MM.1S (cell line): Measurements from ENCODE around the gene TPCN1.

Source experiments
- DNase-seq: peaks from one replicate; pipeline ENCODE4 v3.0.0-alpha.2; 2015
- H2AFZ ChIP-seq: fragments of 300-600 bp; sonication (generic); 2 replicates; pipeline ENCODE4 v1.6.0; 2016; ENCODE audit warnings: antibody characterized with exemption, low read length
- H3F3A ChIP-seq: fragments of 300-600 bp; sonication (generic); 2 replicates; pipeline ENCODE4 v1.6.1; 2016; ENCODE audit warnings: mild to moderate bottlenecking, antibody characterized with exemption, low read length, moderate library complexity, mixed read lengths; ENCODE audit not compliant: insufficient read depth
- H3K27ac ChIP-seq: fragments of 300-600 bp; sonication (generic); 2 replicates; pipeline ENCODE4 v1.5.1; 2016; ENCODE audit warnings: mild to moderate bottlenecking, low read length
- H3K27me3 ChIP-seq: fragments of 300-600 bp; sonication (generic); replicated peaks from 2 replicates; pipeline ENCODE4 v1.6.0; 2016; ENCODE audit warnings: low read length; ENCODE audit not compliant: insufficient read depth
- H3K36me3 ChIP-seq: fragments of 300-600 bp; sonication (generic); replicated peaks from 2 replicates; pipeline ENCODE4 v1.6.1; 2016; ENCODE audit warnings: mild to moderate bottlenecking, low read length, mixed read lengths; ENCODE audit not compliant: insufficient read depth
- H3K4me1 ChIP-seq: fragments of 300-600 bp; sonication (generic); 2 replicates; pipeline ENCODE4 v1.6.1; 2016; ENCODE audit warnings: low read length, mixed read lengths
- H3K4me2 ChIP-seq: fragments of 300-600 bp; sonication (generic); 2 replicates; pipeline ENCODE4 v1.6.0; 2016; ENCODE audit warnings: low read depth, low read length
- H3K4me3 ChIP-seq: fragments of 300-600 bp; sonication (generic); 2 replicates; pipeline ENCODE4 v1.5.1; 2016; ENCODE audit warnings: low read length, mixed read lengths
- H3K79me2 ChIP-seq: fragments of 300-600 bp; sonication (generic); 2 replicates; pipeline ENCODE4 v1.6.1; 2016; ENCODE audit warnings: mixed run types, low read length, mixed read lengths
- H3K9ac ChIP-seq: fragments of 300-600 bp; sonication (generic); 2 replicates; pipeline ENCODE4 v1.6.1; 2016; ENCODE audit warnings: low read length, mixed read lengths
- H3K9me2 ChIP-seq: fragments of 300-600 bp; sonication (generic); replicated peaks from 2 replicates; pipeline ENCODE4 v1.6.1; 2016; ENCODE audit warnings: mild to moderate bottlenecking, low read length, mixed read lengths; ENCODE audit not compliant: insufficient read depth
- H3K9me3 ChIP-seq: fragments of 300-600 bp; sonication (generic); replicated peaks from 2 replicates; pipeline ENCODE4 v1.6.1; 2016; ENCODE audit warnings: mild to moderate bottlenecking, low read length, mixed read lengths; ENCODE audit not compliant: insufficient read depth
- H4K20me1 ChIP-seq: fragments of 300-600 bp; sonication (generic); 2 replicates; pipeline ENCODE4 v1.6.1; 2016; ENCODE audit warnings: mild to moderate bottlenecking, low read length, moderate library complexity, mixed read lengths; ENCODE audit not compliant: insufficient read depth
- EZH2 ChIP-seq: fragments of 300-600 bp; sonication (generic); optimal IDR thresholded peaks from 2 replicates; pipeline ENCODE3; 2017; ENCODE audit warnings: low read depth, mild to moderate bottlenecking, antibody characterized with exemption, low read length, mixed read lengths
- EZH2phosphoT487 ChIP-seq: fragments of 300-600 bp; sonication (generic); IDR thresholded peaks from 2 replicates; pipeline ENCODE4 v1.6.1; 2018; ENCODE audit warnings: antibody characterized with exemption, low read length
- TF ChIP-seq, protein P1 (sequence below): fragments of 300-600 bp; sonication (generic); IDR thresholded peaks from 2 replicates; pipeline ENCODE4 v1.5.1; 2016; ENCODE audit warnings: antibody characterized with exemption, low read length, mixed read lengths

The TPCN1 gene

DNA sequence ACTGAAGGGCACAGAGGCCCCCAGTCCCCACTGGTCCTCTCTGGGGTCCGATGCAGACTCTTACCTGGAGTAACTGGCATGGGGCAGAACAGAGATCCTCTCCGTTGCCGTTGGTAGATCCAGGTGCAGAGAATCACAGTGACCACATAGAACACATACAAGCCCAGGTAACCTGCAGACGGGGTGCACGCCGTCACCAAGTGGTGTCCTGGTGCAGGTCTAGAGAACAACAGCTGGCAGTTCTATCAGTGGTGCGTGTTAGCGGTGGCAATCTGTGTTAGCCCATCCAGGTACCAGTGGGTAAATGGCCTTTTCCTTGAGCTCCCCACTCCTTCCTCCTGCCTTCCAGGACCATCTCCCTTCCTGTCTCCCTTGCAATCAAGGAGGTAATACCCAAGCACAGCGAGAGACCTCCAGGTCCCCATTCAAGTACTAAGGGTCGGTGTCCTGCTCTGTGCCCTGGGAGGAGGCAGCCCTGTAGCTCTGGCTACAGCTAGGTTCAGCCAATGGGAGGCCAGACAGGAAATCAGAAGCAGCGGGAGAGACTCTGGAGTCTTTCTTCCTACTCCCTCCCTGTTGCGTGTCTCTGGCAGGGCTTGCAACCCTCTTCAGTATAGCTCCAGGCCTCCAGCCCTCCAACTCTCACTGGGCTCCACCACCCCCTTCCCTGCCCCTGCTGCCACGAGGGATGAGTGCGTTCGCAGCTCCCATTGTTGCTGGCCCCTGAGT, 97.8 kb downstream of the TPCN1 start:
- no peaks in the 10 kb centered on the region for H3K9me3 ChIP-seq
- no peak overlapping the region for H3K4me3 ChIP-seq
- no peaks in the 10 kb centered on the region for H3K4me1 ChIP-seq
- no peak overlapping the region for H3K4me2 ChIP-seq
- TF ChIP-seq, protein P1, sequence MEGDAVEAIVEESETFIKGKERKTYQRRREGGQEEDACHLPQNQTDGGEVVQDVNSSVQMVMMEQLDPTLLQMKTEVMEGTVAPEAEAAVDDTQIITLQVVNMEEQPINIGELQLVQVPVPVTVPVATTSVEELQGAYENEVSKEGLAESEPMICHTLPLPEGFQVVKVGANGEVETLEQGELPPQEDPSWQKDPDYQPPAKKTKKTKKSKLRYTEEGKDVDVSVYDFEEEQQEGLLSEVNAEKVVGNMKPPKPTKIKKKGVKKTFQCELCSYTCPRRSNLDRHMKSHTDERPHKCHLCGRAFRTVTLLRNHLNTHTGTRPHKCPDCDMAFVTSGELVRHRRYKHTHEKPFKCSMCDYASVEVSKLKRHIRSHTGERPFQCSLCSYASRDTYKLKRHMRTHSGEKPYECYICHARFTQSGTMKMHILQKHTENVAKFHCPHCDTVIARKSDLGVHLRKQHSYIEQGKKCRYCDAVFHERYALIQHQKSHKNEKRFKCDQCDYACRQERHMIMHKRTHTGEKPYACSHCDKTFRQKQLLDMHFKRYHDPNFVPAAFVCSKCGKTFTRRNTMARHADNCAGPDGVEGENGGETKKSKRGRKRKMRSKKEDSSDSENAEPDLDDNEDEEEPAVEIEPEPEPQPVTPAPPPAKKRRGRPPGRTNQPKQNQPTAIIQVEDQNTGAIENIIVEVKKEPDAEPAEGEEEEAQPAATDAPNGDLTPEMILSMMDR: no peak
- no peak for TF ChIP-seq EZH2
- TF ChIP-seq EZH2phosphoT487: no peak
- H2AFZ ChIP-seq: no peak overlapping the region
- H3K9me2 ChIP-seq: no peaks in the 10 kb centered on the region
- H3K27me3 ChIP-seq: no peaks in the 10 kb centered on the region
- no peak overlapping the region for H3K9ac ChIP-seq
- no peaks in the 10 kb centered on the region for H3K79me2 ChIP-seq
- no peaks in the 10 kb centered on the region for H4K20me1 ChIP-seq
- no peaks in the 10 kb centered on the region for H3K36me3 ChIP-seq
- DNase-seq: no peak
- H3F3A ChIP-seq: no peaks in the 10 kb centered on the region
- H3K27ac ChIP-seq: no peak overlapping the region

DNA sequence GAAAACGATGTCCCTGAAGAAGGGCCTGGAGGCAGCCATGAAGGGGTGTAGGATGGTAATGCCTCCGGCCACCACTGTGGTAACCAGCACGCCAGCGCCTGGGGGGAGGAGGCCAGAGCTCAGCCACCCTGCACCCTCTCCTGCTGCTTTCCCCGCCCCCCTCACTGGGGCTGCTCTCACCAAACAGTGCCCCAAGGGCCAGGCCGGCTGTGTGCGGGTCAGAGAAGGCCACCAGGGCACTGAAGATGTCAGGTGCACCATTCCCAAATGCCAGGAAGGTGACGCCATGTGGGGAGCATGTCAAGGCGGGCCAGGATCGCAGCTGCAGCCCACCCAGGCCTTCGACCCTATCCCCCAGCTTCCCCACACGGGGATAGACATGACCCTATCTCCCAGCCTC, 99.1 kb downstream of the TPCN1 start:
- no peak overlapping the region for H3K27ac ChIP-seq
- H3K4me2 ChIP-seq: no peak overlapping the region
- H3K27me3 ChIP-seq: no peaks in the 10 kb centered on the region
- H3K9me2 ChIP-seq: no peaks in the 10 kb centered on the region
- H3K9ac ChIP-seq: no peak overlapping the region
- no peaks in the 10 kb centered on the region for H3K36me3 ChIP-seq
- H4K20me1 ChIP-seq: no peaks in the 10 kb centered on the region
- H3F3A ChIP-seq: no peaks in the 10 kb centered on the region
- H2AFZ ChIP-seq: no peak overlapping the region
- no peaks in the 10 kb centered on the region for H3K9me3 ChIP-seq
- no peak for DNase-seq
- no peaks in the 10 kb centered on the region for H3K79me2 ChIP-seq
- no peaks in the 10 kb centered on the region for H3K4me1 ChIP-seq
- TF ChIP-seq, protein P1: no peak
- TF ChIP-seq EZH2phosphoT487: no peak
- TF ChIP-seq EZH2: no peak
- no peak overlapping the region for H3K4me3 ChIP-seq

DNA sequence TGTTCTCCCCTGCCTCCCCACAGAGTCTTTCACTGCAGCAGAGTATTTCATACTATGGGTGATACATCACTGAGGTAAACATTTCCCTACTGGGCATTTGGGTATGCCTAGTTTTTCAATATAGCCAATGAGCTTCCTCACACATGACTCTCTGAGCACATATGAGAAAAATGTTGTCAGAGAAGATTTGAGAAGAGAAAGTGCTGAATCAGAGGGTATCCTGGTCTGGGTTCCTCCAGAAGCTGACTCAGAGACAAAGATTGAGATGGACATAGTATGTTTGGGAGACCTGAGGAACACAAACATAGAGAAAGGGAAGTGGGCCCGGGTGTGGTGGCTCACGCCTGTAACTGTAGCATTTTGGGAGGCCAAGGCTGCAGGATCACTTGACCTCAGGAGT, 101.1 kb downstream of the TPCN1 start:
- Histone ChIP-seq H3K36me3 (no peaks in the 10 kb centered on the region), H3K9ac (no peak overlapping the region), H3K4me1 (no peaks in the 10 kb centered on the region), H3K27me3 (no peaks in the 10 kb centered on the region), H2AFZ (no peak overlapping the region), H3K4me3 (no peak overlapping the region), H3K79me2 (no peaks in the 10 kb centered on the region), H4K20me1 (no peaks in the 10 kb centered on the region), H3F3A (no peaks in the 10 kb centered on the region), H3K27ac (no peak overlapping the region), H3K9me3 (no peaks in the 10 kb centered on the region), H3K9me2 (no peaks in the 10 kb centered on the region), H3K4me2 (no peak overlapping the region)
- DNase-seq: peak; percentile 24
- TF ChIP-seq, protein P1: no peak
- TF ChIP-seq EZH2phosphoT487 (no peak), EZH2 (no peak)
